Keratinocyte (primary cell): ENCODE results near the gene CORO1C. TPM values are rescaled to one million over a fixed set of nuclear protein-coding genes. Genes with fewer than 3 reads are reported as not detected.
A peak's percentile ranks its signal among the peaks of the same experiment; 100 is the strongest.

Experiments used
- DNase-seq: peaks from one replicate; pipeline ENCODE4 v3.0.0-alpha.2; 2011; ENCODE audit warnings: low read depth, missing footprints, low spot score
- FAIRE-seq: peaks from 2 replicates; lab custom pipeline; 2011; peaks lifted over from hg19 to GRCh38; lab: Jason Lieb, UNC
- H2AFZ ChIP-seq: 2 replicates; pipeline ENCODE4 v1.6.0; 2012; ENCODE audit warnings: low read length, control low read depth, inconsistent platforms; ENCODE audit not compliant: control insufficient read depth
- H3K27ac ChIP-seq: 2 replicates; pipeline ENCODE4 v1.5.1; 2011; ENCODE audit warnings: low read length; ENCODE audit not compliant: control insufficient read depth, insufficient read depth
- H3K27me3 ChIP-seq: 3 replicates; pipeline ENCODE4 v1.6.0; 2011; ENCODE audit warnings: low read length; ENCODE audit not compliant: control insufficient read depth, insufficient read depth; ENCODE audit errors: extremely low read depth
- H3K36me3 ChIP-seq, 2 experiments: 2 replicates in 1 of 2; 3 replicates in 1 of 2; pipeline ENCODE4 v1.5.1; 2011; ENCODE audit warnings: low read length in 2 of 2, mild to moderate bottlenecking in 1 of 2; ENCODE audit not compliant: control insufficient read depth in 2 of 2, insufficient read depth in 2 of 2; ENCODE audit errors: extremely low read depth in 1 of 2
- H3K4me1 ChIP-seq: 3 replicates; pipeline ENCODE4 v1.5.1; 2011; ENCODE audit warnings: low read length; ENCODE audit not compliant: control insufficient read depth, insufficient read depth; ENCODE audit errors: extremely low read depth
- H3K4me2 ChIP-seq: 3 replicates; pipeline ENCODE4 v1.6.0; 2011; ENCODE audit warnings: low read depth, low read length; ENCODE audit not compliant: control insufficient read depth, insufficient read depth; ENCODE audit errors: extremely low read depth
- H3K4me3 ChIP-seq, 3 experiments: fragments of 200-600 bp in 1 of 3; sonication (generic) in 1 of 3; 2 replicates in 2 of 3; 3 replicates in 1 of 3; pipeline ENCODE4 v1.5.1; 2011 to 2016; ENCODE audit warnings: low read length in 3 of 3, mild to moderate bottlenecking in 3 of 3, control low read depth in 2 of 3, inconsistent platforms in 1 of 3, low read depth in 1 of 3, mixed read lengths in 1 of 3, mixed run types in 1 of 3, moderate library complexity in 1 of 3; ENCODE audit not compliant: control insufficient read depth in 2 of 3, insufficient read depth in 2 of 3; ENCODE audit errors: extremely low read depth in 1 of 3
- H3K79me2 ChIP-seq: 2 replicates; pipeline ENCODE4 v1.6.0; 2012; ENCODE audit warnings: low read length; ENCODE audit not compliant: control insufficient read depth, insufficient read depth
- H3K9ac ChIP-seq: 3 replicates; pipeline ENCODE4 v1.6.0; 2011; ENCODE audit warnings: low read length; ENCODE audit not compliant: control insufficient read depth, insufficient read depth; ENCODE audit errors: extremely low read depth
- H3K9me1 ChIP-seq: 3 replicates; pipeline ENCODE4 v1.6.0; 2011; ENCODE audit warnings: low read length; ENCODE audit not compliant: control insufficient read depth, insufficient read depth; ENCODE audit errors: extremely low read depth
- H3K9me3 ChIP-seq: 2 replicates; pipeline ENCODE4 v1.5.1; 2012; ENCODE audit warnings: low read depth, low read length; ENCODE audit not compliant: control insufficient read depth
- H4K20me1 ChIP-seq: 3 replicates; pipeline ENCODE4 v1.6.0; 2011; ENCODE audit warnings: low read length; ENCODE audit not compliant: control insufficient read depth, insufficient read depth; ENCODE audit errors: extremely low read depth
- CTCF ChIP-seq, 3 experiments: IDR thresholded peaks in 1 of 3; conservative IDR thresholded peaks in 1 of 3; optimal IDR thresholded peaks in 1 of 3; 2 replicates in 2 of 3; 3 replicates in 1 of 3; pipeline versions ENCODE3 to v1.5.1; 2011; ENCODE audit warnings: low read length in 3 of 3, mild to moderate bottlenecking in 3 of 3, moderate library complexity in 2 of 3, control low read depth in 1 of 3, inconsistent platforms in 1 of 3; ENCODE audit not compliant: insufficient read depth in 2 of 3; ENCODE audit errors: extremely low read depth in 1 of 3
- EZH2 ChIP-seq: IDR thresholded peaks from one replicate; pipeline ENCODE4 v1.6.1; 2012; ENCODE audit warnings: inconsistent platforms, mild to moderate bottlenecking, low read length, moderate library complexity
- dilution Hi-C: fragments of 300-500 bp; cut with MboI; formaldehyde crosslinking; loops from one replicate; pipeline ENCODE4 v1.7.0; 2020; ENCODE audit warnings: low sequenced_read_pairs; ENCODE audit not compliant: extremely low pct_ligation_motif_present
- polyA plus RNA-seq, 5 experiments: library from polyadenylated mRNA; depleted of rRNA in 3 of 5; stranded (reverse) in 3 of 5; stranded (forward) in 1 of 5; unstranded in 1 of 5; fragments of >200 nt; gene quantifications; 1 replicate in 1 of 5; 2 replicates in 3 of 5; 3 replicates in 1 of 5; pipeline versions ENCODE4 v1.2.1 to v1.2.3, GENCODE V29; 2011 to 2012; ENCODE audit warnings: missing spikeins in 2 of 5, low read depth in 1 of 5, low replicate concordance in 1 of 5

CORO1C gene
- polyA plus RNA-seq, 1 donor (not counting 4 experiments of a cell fraction or from before 2014, with no cell fraction given), result 283 TPM

DNA sequence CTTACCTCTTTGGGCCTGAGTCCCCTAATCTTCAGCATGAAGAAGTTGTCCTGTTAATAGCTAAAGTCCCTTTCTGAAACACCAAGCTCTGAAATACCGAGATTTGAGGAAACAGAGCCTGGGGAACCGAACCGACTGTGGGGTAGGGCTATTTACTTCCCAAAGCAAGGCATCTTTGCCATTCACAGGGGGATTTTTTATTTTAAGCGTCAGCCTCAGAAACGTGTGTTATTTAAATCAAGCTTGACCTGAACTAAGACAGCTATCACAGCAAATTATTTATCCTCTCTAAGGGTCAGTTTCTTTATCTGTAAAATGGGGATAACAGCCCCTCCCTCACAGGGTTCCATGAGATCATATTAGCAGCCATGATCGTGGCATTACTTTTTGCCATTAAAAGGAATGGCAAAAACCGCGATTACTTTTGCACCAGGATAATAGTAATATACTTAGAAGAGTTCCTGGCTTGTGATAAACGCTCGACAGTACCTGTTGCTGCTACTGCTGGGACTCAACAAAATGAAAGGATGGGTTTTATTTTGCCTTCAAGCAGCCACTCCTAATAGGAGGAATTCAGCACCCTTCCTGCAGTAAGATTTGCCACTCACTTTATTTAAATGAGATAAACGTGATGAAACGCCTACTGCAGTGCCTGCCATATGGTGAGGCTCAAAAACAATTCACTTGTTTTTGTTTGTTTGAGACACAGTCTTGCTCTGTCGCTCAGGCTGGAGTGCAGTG lies 1.3 kb upstream of the CORO1C start:
- dilution Hi-C loops, result no loop called here
- peak overlapping the region; percentile 100 for H3K27ac ChIP-seq
- H3K4me1 ChIP-seq, result peaks cover 42% of the 10 kb centered on the region
- peaks cover 5% of the 10 kb centered on the region for H4K20me1 ChIP-seq
- H3K9me1 ChIP-seq, result no peaks in the 10 kb centered on the region
- peak overlapping the region; percentile 48 for H3K4me2 ChIP-seq
- H3K27me3 ChIP-seq, result no peaks in the 10 kb centered on the region
- H2AFZ ChIP-seq, result peak overlapping the region; percentile 50
- H3K9me3 ChIP-seq, result no peaks in the 10 kb centered on the region
- no peak for DNase-seq
- peaks cover 34% of the 10 kb centered on the region for H3K79me2 ChIP-seq
- no peak for TF ChIP-seq CTCF (optimal IDR thresholded peaks at IDR 0.05 in 1 of 3, IDR thresholded peaks at IDR 0.05 in 1 of 3, conservative IDR thresholded peaks at IDR 0.05 in 1 of 3; ENCODE audit: extremely low read depth in 1 of 3, insufficient read depth in 2 of 3, low read length in 3 of 3)
- TF ChIP-seq EZH2, result no peak
- no peaks in the 10 kb centered on the region for H3K36me3 ChIP-seq
- peak overlapping the region in 2 of 3 experiments; percentile 0 to 36 for H3K4me3 ChIP-seq
- H3K9ac ChIP-seq, result peak overlapping the region; percentile 98
- no peak for FAIRE-seq

- Histone ChIP-seq H3K79me2 (peaks cover 41% of the 10 kb centered on the region), H4K20me1 (peaks cover 5% of the 10 kb centered on the region), H3K4me1 (peaks cover 49% of the 10 kb centered on the region), H3K9me3 (no peaks in the 10 kb centered on the region), H3K4me2 (peak overlapping the region; percentile 78), H3K9ac (peak overlapping the region; percentile 98), H2AFZ (peak overlapping the region; percentile 86), H3K36me3 (peaks cover under 1 to 1% of the 10 kb centered on the region in 2 experiments), H3K27ac (peak overlapping the region; percentile 100), H3K27me3 (no peaks in the 10 kb centered on the region), H3K9me1 (no peaks in the 10 kb centered on the region), H3K4me3 (peak overlapping the region; percentile 70 to 93 (median 80))
- peak; percentile 57 for FAIRE-seq
- peak; percentile 97 for DNase-seq
- TF ChIP-seq CTCF (optimal IDR thresholded peaks at IDR 0.05 in 1 of 3, IDR thresholded peaks at IDR 0.05 in 1 of 3, conservative IDR thresholded peaks at IDR 0.05 in 1 of 3; ENCODE audit: extremely low read depth in 1 of 3, insufficient read depth in 2 of 3, low read length in 3 of 3) (no peak), EZH2 (no peak)
- dilution Hi-C loops, result no loop called here
These were observed 646 bp upstream of the CORO1C start for GRCh38 chr12:108731866-108732461.
